ENCODE results near the gene PTPN18. TPM values are rescaled to one million over a fixed set of nuclear protein-coding genes. Genes with fewer than 3 reads are reported as not detected.

PTPN18 gene
- total RNA-seq = 10 to 100 TPM; 34.6 to 53.8 (median 39.1) TPM

GRCh38 chr2:130355578-130356431 is at the start of gene PTPN18:
TSS of gene PTPN18 (plus strand) at chr2:130356056. CDS start at chr2:130356108, 52 bp downstream.
- H3K4me1 ChIP-seq = peaks cover 0 to 30% (median 18%) of the 10 kb centered on the region in 3 donors
- H3K27ac ChIP-seq = peak within 1 kb of the TSS; percentile 49 to 91 (median 88)
- WGBS, 2 donors (ENCODE audit: low coverage in 1 of 2) = no CpG with 5 or more reads among the region's 107 CpGs

GRCh38 chr2:130307850-130308249 is 48.0 kb upstream of the PTPN18 start:
- ATAC-seq = no peak
- Histone ChIP-seq H3K4me1 (no peaks in the 10 kb centered on the region), H3K27me3 (peaks cover 13% of the 10 kb centered on the region), H3K4me3 (no peak overlapping the region), H3K27ac (no peak overlapping the region), H3K9me3 (no peaks in the 10 kb centered on the region), H3K36me3 (no peaks in the 10 kb centered on the region)
- TF ChIP-seq POLR2AphosphoS5 (IDR thresholded peaks at IDR 0.05) (no peak), POLR2A (IDR thresholded peaks at IDR 0.05) (no peak), EP300 (IDR thresholded peaks at IDR 0.05) (no peak)
- TF ChIP-seq, protein P1, sequence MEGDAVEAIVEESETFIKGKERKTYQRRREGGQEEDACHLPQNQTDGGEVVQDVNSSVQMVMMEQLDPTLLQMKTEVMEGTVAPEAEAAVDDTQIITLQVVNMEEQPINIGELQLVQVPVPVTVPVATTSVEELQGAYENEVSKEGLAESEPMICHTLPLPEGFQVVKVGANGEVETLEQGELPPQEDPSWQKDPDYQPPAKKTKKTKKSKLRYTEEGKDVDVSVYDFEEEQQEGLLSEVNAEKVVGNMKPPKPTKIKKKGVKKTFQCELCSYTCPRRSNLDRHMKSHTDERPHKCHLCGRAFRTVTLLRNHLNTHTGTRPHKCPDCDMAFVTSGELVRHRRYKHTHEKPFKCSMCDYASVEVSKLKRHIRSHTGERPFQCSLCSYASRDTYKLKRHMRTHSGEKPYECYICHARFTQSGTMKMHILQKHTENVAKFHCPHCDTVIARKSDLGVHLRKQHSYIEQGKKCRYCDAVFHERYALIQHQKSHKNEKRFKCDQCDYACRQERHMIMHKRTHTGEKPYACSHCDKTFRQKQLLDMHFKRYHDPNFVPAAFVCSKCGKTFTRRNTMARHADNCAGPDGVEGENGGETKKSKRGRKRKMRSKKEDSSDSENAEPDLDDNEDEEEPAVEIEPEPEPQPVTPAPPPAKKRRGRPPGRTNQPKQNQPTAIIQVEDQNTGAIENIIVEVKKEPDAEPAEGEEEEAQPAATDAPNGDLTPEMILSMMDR (IDR thresholded peaks at IDR 0.05) = no peak
- WGBS, 2 donors (ENCODE audit: low coverage in 1 of 2) = 76 to 83% methylated on average over 2 to 4 of the region's 4 CpGs

More at GRCh38 chr2:130355578-130356431, at the start of gene PTPN18:
- H3K36me3 ChIP-seq = no peaks in the 10 kb centered on the region
- H3K4me3 ChIP-seq = peak within 1 kb of the TSS; percentile 70 to 77
- H3K27me3 ChIP-seq = no peaks in the 10 kb centered on the region
- TF ChIP-seq POLR2AphosphoS5 (IDR thresholded peaks at IDR 0.05) (peak; percentile 49), EP300 (IDR thresholded peaks at IDR 0.05) (no peak), POLR2A (IDR thresholded peaks at IDR 0.05) (peak; percentile 91 to 96)
- TF ChIP-seq, protein P1 (IDR thresholded peaks at IDR 0.05) = peak in 3 of 4 experiments; percentile 70 to 77 (median 72)
- H3K9me3 ChIP-seq = no peaks in the 10 kb centered on the region
- ATAC-seq = peak; percentile 98

GRCh38 chr2:130310881-130311280 is 45.0 kb upstream of the PTPN18 start:
- Histone ChIP-seq H3K4me3 (no peak overlapping the region), H3K36me3 (no peaks in the 10 kb centered on the region), H3K27ac (no peak overlapping the region), H3K4me1 (no peaks in the 10 kb centered on the region), H3K27me3 (peaks cover 36% of the 10 kb centered on the region), H3K9me3 (no peaks in the 10 kb centered on the region)
- TF ChIP-seq POLR2AphosphoS5 (IDR thresholded peaks at IDR 0.05) (no peak), POLR2A (IDR thresholded peaks at IDR 0.05) (no peak), EP300 (IDR thresholded peaks at IDR 0.05) (no peak)
- TF ChIP-seq, protein P1 (IDR thresholded peaks at IDR 0.05) = no peak
- no peak for ATAC-seq

- Histone ChIP-seq H3K27ac (no peak overlapping the region), H3K9me3 (no peaks in the 10 kb centered on the region), H3K36me3 (no peaks in the 10 kb centered on the region), H3K4me3 (no peak overlapping the region), H3K4me1 (no peaks in the 10 kb centered on the region), H3K27me3 (peaks cover 36% of the 10 kb centered on the region)
- ATAC-seq = no peak
- 79% methylated on average over 5 of the region's 12 CpGs; no CpG with 5 or more reads in 1 of the 2 donors for whole genome bisulfite sequencing, 2 donors (ENCODE audit: low coverage in 1 of 2)
- no peak for TF ChIP-seq POLR2AphosphoS5 (IDR thresholded peaks at IDR 0.05)
These were observed 42.0 kb upstream of the PTPN18 start for GRCh38 chr2:130313812-130314334.

DNA sequence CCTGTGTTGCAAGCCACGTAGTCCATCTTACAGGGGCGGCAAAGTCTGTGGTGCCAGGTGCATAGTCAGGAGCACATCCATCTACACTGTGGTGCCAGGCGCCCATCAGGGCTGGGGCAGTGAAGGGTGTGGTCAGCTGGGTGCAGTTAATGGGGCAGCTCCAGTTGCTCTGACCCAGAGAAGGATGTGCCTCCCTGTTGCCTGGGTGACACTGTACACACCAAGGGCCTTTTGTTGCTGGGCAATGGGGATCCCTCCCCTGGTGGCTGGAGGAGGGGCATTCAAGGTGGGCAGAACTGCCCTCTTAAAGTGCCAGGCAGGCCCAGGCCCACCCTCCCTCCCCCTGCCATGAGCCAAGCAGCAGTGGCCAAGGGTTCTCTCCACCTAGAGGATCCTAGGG is 41.5 kb upstream of the PTPN18 start:
- H3K4me1 ChIP-seq = no peaks in the 10 kb centered on the region
- H3K9me3 ChIP-seq = no peaks in the 10 kb centered on the region
- no peak overlapping the region for H3K4me3 ChIP-seq
- peaks cover 36% of the 10 kb centered on the region for H3K27me3 ChIP-seq
- TF ChIP-seq, protein P1 (IDR thresholded peaks at IDR 0.05) = no peak
- TF ChIP-seq EP300 (IDR thresholded peaks at IDR 0.05) (no peak), POLR2A (IDR thresholded peaks at IDR 0.05) (no peak), POLR2AphosphoS5 (IDR thresholded peaks at IDR 0.05) (no peak)
- no peak overlapping the region for H3K27ac ChIP-seq
- H3K36me3 ChIP-seq = no peaks in the 10 kb centered on the region
- ATAC-seq = no peak
- WGBS, 2 donors (ENCODE audit: low coverage in 1 of 2) = no CpG with 5 or more reads among the region's 3 CpGs
